DMS 273 treated with DMSO at 0.1 percent for 48 hours (cell line): Measurements from ENCODE around the gene SLC5A1.
"Not testable (repeated sequence)": the region's sequence is repeated elsewhere in the genome, so short reads cannot be mapped to it uniquely, and the experiment has no call there.

ENCODE experiments used
- DNase-seq: peaks from one replicate; lab custom pipeline; 2025; lab: John Stamatoyannopoulos, UW

The SLC5A1 gene

DNA sequence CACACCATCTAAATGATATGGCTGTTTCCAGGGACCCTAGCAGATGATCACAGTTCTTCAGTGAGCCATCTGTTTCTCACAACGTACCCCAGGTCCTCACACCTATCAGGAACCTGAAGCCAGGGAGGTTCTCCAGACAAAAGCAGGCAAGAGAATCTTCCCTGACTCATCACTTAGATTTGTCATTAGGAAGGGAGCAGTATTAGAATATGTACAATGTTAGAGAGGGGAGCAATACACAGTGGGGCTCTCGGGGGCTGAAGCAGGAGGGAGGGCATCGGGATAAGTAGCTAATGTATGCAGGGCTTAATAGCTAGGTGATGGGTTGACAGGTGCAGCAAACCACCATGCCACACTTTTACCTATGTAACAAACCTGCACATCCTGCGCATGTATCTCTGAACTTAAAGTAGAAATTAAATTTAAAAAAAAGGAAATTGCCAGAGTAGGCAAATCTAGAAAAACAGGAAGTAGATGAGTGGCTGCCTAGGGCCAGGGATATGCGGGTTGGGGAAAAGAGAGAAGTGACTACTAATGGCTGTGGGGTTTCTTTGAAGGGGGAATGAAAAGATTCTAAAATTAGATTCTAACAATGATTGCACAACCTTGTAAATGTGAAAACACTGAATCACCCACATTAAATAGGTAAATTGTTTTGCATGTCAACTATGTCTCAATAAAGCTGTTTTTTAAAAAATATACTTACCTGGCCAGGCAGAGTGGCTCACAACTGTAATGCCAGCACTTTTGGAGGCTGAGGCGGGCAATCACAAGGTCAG, 101.6 kb downstream of the SLC5A1 start:
- DNase-seq: no peak

GRCh38 chr22:32147128-32147527, 104.1 kb downstream of the SLC5A1 start:
- not testable (repeated sequence) for DNase-seq

DNA sequence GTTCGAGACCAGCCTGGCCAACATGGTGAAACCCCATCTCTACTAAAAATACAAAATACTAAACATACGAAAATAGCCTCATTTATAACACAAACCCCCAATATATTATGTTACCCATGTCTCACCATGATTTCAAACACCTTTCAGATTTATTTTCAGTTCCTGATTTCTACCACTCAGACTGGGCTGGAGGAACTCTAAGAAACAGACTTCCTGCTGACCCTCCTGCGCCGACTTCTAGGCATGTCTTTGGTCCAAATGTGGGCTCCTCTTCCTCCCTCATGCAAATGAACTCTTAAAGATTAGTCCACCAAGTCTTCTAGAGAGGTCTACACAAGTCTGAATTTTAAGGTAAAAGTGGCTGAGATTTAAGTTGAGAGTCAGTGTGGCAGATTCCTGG, 105.3 kb downstream of the SLC5A1 start:
- not testable (repeated sequence) for DNase-seq

GRCh38 chr22:32150647-32151046, 107.6 kb downstream of the SLC5A1 start:
- DNase-seq: not testable (repeated sequence)

- not testable (repeated sequence) for DNase-seq
Measured at GRCh38 chr22:32151641-32152040, 108.6 kb downstream of the SLC5A1 start.

DNA sequence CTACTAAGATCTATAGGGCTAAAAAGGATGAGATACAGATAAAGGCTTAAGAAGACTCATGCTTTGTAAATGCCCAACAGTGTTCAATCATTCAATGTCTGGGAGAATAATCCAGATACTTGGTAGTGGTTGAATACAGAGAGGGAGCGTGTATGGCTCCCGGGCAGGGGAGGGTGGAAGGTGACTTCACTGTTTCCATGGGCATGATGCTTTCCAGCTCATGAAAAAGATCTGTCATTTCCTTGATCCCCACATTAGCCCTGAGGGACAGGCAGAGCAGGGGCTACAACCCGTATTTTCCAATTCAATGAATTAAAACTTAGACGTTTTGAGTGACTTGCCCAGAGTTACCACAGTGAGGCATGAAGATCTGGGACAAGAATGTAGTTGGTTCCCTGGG, 111.7 kb downstream of the SLC5A1 start:
- DNase-seq: not testable (repeated sequence)

DNA sequence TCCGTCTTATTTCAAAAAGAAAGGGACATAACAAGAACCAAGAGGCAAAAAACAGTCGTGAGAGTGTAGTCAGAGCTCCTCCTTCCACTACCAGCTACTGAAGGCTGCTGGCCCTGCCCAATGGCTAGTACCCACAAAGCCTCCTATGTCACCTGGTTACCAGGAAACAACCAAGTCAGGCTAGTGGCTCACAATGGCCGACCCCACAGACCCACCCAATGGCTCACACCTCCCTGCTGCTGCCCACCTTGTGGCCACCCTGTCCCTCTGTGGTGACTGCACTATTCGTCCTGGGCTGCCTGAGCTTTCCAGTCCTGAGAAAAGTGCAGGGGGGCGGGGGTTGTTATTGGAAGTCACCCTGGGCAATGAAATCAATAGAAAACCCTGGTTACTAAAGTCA, 114.6 kb downstream of the SLC5A1 start:
- not testable (repeated sequence) for DNase-seq

- no peak for DNase-seq
Measured at GRCh38 chr22:32158712-32159533, 115.9 kb downstream of the SLC5A1 start, which contains the start of gene C22orf42. Gene C22orf42, minus strand, starts transcription at chr22:32159303. Its CDS starts 88 bp downstream, at chr22:32159215.

DNA sequence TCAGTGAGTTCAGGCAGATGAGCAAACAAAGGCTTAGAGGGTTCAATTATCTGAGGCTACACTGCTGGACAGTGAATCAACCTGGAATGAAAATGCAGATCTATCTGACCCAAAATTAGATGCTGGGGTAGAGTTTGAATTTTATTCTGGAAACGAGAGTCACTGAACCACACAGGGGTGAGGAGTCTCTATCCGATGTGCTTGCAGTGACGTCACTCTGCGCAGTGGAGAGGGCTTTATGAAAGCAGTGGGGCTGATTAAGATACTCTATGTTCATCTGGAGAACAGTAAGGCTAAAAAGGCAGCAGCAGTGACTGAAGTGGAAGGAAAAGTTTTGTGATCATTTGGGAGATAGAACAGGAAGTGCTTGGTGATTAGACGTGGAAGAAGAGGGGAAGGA, 117.3 kb downstream of the SLC5A1 start:
- not testable (repeated sequence) for DNase-seq
